ENCODE results near the gene RAB3GAP2.
"Not testable (repeated sequence)": the region's sequence is repeated elsewhere in the genome, so short reads cannot be mapped to it uniquely, and the experiment has no call there.

RAB3GAP2 gene

DNA sequence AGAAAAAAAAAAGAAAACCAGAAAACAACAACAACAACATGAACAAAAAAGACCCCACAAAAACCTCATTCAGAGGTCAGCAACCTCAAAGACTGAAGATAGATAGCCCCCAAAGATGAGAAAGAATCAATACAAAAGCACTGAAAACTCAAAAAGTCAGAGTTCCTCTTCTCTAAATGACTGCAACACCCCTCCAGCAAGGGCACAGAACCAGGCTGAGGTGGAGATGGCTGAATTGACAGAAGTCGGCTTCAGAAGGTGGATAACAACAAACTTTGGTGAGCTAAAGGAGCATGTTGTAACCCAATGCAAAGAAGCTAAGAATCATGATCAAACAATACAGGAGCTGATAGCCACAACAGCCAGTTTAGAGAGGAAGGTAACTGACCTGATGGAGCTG, 17.0 kb downstream of the RAB3GAP2 start:
- DNase-seq (ENCODE audit: extremely low read depth, insufficient read length) = no peak
- peaks cover 8% of the 10 kb centered on the region for H3K36me3 ChIP-seq (ENCODE audit: control insufficient read depth, insufficient read depth, low read length)
- H3K4me3 ChIP-seq (replicated peaks; ENCODE audit: low read depth, low read length) = no peak overlapping the region
- no peak for TF ChIP-seq CTCF (IDR thresholded peaks at IDR 0.05; ENCODE audit: insufficient read depth, low read length, poor library complexity, severe bottlenecking)
- H3K27me3 ChIP-seq (replicated peaks; ENCODE audit: control insufficient read depth, insufficient read depth, low read length) = no peaks in the 10 kb centered on the region

GRCh38 chr1:220253290-220253689, 19.0 kb downstream of the RAB3GAP2 start:
- H3K4me3 ChIP-seq (replicated peaks; ENCODE audit: low read depth, low read length); H3K27me3 ChIP-seq (replicated peaks; ENCODE audit: control insufficient read depth, insufficient read depth, low read length); H3K36me3 ChIP-seq (ENCODE audit: control insufficient read depth, insufficient read depth, low read length); DNase-seq (ENCODE audit: extremely low read depth, insufficient read length): not testable (repeated sequence)

- H3K27me3 ChIP-seq (replicated peaks; ENCODE audit: control insufficient read depth, insufficient read depth, low read length) = no peaks in the 10 kb centered on the region
- DNase-seq (ENCODE audit: extremely low read depth, insufficient read length) = no peak
- peaks cover 10% of the 10 kb centered on the region for H3K36me3 ChIP-seq (ENCODE audit: control insufficient read depth, insufficient read depth, low read length)
- H3K4me3 ChIP-seq (replicated peaks; ENCODE audit: low read depth, low read length) = no peak overlapping the region
- no peak for TF ChIP-seq CTCF (IDR thresholded peaks at IDR 0.05; ENCODE audit: insufficient read depth, low read length, poor library complexity, severe bottlenecking)
These were observed 21.0 kb downstream of the RAB3GAP2 start for GRCh38 chr1:220251272-220251671.

DNA sequence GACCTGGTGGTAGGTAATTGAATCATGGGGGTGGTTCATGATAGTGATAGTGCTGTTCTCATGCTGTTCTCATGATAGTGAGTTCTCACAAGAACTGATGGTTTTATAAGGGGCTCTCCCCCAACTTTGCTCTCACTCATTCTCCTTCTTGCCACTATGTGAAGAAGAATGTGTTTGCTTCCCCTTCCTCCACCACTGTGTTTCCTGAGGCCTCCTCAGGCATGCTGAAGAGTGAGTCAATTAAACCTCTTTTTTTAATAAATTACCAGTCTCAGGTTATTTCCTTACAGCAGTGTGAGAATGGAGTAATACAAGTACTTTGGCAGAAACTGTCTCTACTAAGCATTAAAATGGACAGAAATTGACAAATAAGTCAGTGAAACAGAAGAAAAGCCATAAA, 21.6 kb downstream of the RAB3GAP2 start:
- no peaks in the 10 kb centered on the region for H3K27me3 ChIP-seq (replicated peaks; ENCODE audit: control insufficient read depth, insufficient read depth, low read length)
- no peak overlapping the region for H3K4me3 ChIP-seq (replicated peaks; ENCODE audit: low read depth, low read length)
- H3K36me3 ChIP-seq (ENCODE audit: control insufficient read depth, insufficient read depth, low read length) = peaks cover 10% of the 10 kb centered on the region
- no peak for TF ChIP-seq CTCF (IDR thresholded peaks at IDR 0.05; ENCODE audit: insufficient read depth, low read length, poor library complexity, severe bottlenecking)
- DNase-seq (ENCODE audit: extremely low read depth, insufficient read length) = no peak

DNA sequence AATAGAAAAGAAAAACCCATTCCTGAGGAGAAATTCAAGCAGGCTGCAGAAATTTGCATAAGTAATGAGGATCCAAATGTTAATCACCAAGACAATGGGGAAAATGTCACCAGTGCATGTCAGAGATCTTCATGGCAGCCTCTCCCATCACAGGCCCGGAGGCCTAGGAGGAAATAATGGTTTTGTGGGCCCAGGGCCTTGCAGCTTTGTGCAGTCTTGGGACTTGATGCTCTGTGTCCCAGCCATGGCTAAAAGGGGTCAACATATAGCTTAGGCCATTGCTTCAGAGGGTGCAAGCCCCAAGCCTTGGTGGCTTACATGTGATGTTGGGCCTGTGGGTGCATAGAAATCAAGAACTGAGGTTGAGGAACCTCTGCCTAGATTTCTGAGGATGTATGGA, 22.7 kb downstream of the RAB3GAP2 start:
- no peak for TF ChIP-seq CTCF (IDR thresholded peaks at IDR 0.05; ENCODE audit: insufficient read depth, low read length, poor library complexity, severe bottlenecking)
- Histone ChIP-seq H3K36me3 (ENCODE audit: control insufficient read depth, insufficient read depth, low read length) (peaks cover 10% of the 10 kb centered on the region), H3K27me3 (replicated peaks; ENCODE audit: control insufficient read depth, insufficient read depth, low read length) (no peaks in the 10 kb centered on the region), H3K4me3 (replicated peaks; ENCODE audit: low read depth, low read length) (no peak overlapping the region)
- DNase-seq (ENCODE audit: extremely low read depth, insufficient read length) = no peak

DNA sequence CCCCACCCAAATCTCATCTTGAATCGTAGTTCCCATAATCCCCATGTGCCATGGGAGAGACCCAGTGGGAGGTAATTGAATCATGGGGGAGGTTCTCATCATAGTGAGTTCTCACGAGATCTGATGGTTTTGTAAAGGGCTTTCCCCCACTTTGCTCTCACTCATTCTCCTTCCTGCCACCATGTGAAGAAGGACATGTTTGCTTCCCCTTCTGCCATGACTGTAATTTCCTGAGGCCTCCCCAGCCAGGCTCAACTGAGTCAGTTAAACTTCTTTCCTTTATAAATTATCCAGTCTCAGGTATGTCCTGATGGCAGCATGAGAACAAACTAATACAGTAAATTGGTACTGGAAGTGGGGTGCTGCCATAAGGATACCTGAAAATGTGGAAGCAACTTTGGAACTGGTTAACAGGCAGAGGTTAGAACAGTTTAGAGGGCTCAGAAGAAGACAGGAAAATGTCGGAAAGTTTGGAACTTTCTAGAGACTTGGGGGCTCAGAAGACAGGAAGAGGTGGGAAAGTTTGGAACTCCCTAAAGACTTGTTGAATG, 23.5 kb downstream of the RAB3GAP2 start:
- not testable (repeated sequence) for H3K36me3 ChIP-seq (ENCODE audit: control insufficient read depth, insufficient read depth, low read length); H3K4me3 ChIP-seq (replicated peaks; ENCODE audit: low read depth, low read length); DNase-seq (ENCODE audit: extremely low read depth, insufficient read length); H3K27me3 ChIP-seq (replicated peaks; ENCODE audit: control insufficient read depth, insufficient read depth, low read length)

- not testable (repeated sequence) for H3K27me3 ChIP-seq (replicated peaks; ENCODE audit: control insufficient read depth, insufficient read depth, low read length); H3K4me3 ChIP-seq (replicated peaks; ENCODE audit: low read depth, low read length); DNase-seq (ENCODE audit: extremely low read depth, insufficient read length); H3K36me3 ChIP-seq (ENCODE audit: control insufficient read depth, insufficient read depth, low read length)
These were observed 26.4 kb downstream of the RAB3GAP2 start for GRCh38 chr1:220245900-220246299.
